SK-N-MC (cell line): ENCODE data around the gene PPT2.

Experiments
- DNase-seq: peaks from one replicate; pipeline ENCODE4 v3.0.0-alpha.2; 2011; ENCODE audit warnings: low read depth, low spot score
- H3K27ac ChIP-seq: fragments of 200-600 bp; sonication (generic); 2 replicates; pipeline ENCODE4 v1.5.1; 2016; ENCODE audit warnings: mixed run types
- H3K36me3 ChIP-seq: fragments of 200-600 bp; sonication (generic); 2 replicates; pipeline ENCODE4 v1.6.1; 2017; ENCODE audit warnings: antibody characterized with exemption, low read length, mixed read lengths; ENCODE audit not compliant: insufficient read depth
- H3K4me3 ChIP-seq: fragments of 200-600 bp; sonication (generic); 2 replicates; pipeline ENCODE4 v1.5.1; 2016
- H3K9ac ChIP-seq: fragments of 200-600 bp; sonication (generic); 2 replicates; pipeline ENCODE4 v1.8.0; 2017; ENCODE audit warnings: mixed run types, mixed read lengths; ENCODE audit not compliant: insufficient read length
- H3K9me3 ChIP-seq: fragments of 200-600 bp; sonication (generic); 2 replicates; pipeline ENCODE4 v1.6.1; 2017; ENCODE audit warnings: low read depth, mild to moderate bottlenecking, antibody characterized with exemption, low read length, moderate library complexity, mixed read lengths
- EZH2 ChIP-seq: fragments of 200-600 bp; sonication (generic); IDR thresholded peaks from one replicate; pipeline ENCODE4 v1.6.1; 2017; ENCODE audit warnings: antibody characterized with exemption
- FOXP2 ChIP-seq: optimal IDR thresholded peaks from 2 replicates; pipeline ENCODE3; 2011; ENCODE audit warnings: mild to moderate bottlenecking, moderate library complexity; ENCODE audit not compliant: insufficient read depth; ENCODE audit errors: extremely low read length, control extremely low read depth
- POLR2AphosphoS5 ChIP-seq: IDR thresholded peaks from 2 replicates; pipeline ENCODE4 v1.6.1; 2012; ENCODE audit warnings: mild to moderate bottlenecking, low read depth, low read length, borderline replicate concordance

Gene PPT2

DNA sequence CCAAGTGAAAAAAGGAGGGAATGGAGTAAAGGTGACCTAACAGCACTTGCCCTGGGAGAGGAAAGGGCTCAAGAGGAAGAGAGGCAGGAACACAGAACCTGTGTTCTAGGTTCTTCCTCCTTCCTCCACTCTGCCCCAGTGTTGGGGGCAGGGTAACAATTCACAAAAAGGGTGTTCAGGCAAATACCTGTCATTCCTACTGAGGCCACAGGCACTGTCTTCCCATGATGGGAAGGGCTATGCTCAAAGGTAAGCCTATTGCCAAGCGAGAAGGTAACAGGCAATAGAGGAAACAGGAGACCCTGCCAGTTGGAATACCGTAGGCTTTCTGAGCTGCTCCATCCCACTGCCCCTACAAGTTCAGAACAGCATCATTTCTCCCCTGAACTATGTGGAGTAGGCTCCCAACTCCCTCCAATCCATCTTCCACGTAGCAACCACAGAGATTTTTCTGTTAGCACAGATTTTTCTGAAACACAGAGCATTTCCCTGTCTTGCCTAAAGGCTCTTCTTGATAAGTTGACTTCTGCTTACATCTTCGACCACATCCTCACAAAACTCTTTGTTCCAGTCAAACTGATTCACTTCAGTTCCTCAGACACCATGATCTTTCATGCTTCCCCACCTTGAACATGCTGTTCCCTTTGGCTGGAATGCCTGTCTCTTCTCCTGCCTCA is 19.2 kb downstream of the PPT2 start:
- Histone ChIP-seq H3K9me3 (no peaks in the 10 kb centered on the region), H3K36me3 (peaks cover 32% of the 10 kb centered on the region), H3K4me3 (no peak overlapping the region), H3K27ac (no peak overlapping the region), H3K9ac (no peak overlapping the region)
- TF ChIP-seq FOXP2 (no peak), EZH2 (no peak), POLR2AphosphoS5 (no peak)
- DNase-seq = no peak

DNA sequence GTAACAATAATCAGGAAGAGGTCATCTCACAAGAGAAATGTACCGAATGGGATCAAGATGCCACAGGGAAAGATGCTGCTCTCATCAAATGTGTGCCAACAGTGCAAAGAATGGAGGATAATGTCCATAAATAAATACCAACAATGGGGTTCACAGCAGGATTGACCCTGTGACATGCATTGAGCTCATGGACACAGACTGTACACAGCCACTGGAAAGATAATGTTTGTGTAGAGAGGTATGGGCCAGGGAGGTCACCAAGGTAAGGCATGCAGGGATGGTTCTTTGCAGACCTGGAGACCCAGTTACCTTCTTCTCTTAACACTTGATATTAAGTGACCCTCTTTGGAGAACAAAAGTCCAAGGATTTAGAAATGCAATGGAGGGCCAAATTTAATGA is 20.5 kb downstream of the PPT2 start:
- Histone ChIP-seq H3K27ac (no peak overlapping the region), H3K4me3 (peak overlapping the region; percentile 89), H3K9ac (no peak overlapping the region), H3K9me3 (no peaks in the 10 kb centered on the region), H3K36me3 (peaks cover 22% of the 10 kb centered on the region)
- TF ChIP-seq EZH2 (no peak), POLR2AphosphoS5 (no peak), FOXP2 (no peak)
- DNase-seq = no peak

DNA sequence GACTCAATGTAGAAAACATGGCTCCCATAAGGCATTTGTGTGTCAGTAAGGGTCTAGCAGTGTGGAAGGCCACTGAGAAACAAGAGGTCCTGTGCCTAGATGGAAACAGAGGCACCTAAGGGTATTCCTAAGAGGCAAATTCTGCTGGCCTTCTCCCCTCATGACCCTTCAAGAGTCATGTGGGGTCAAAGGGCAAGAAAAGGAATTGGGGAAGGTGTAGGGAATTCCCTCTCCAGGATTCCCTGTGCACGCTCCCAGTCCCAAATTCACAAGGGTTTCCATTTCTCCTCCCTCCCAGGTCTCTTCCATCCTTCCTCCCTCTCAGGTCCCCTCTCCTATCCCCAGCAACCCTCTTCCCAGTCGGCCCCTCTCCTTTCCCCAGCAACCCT is 21.4 kb downstream of the PPT2 start:
- H3K36me3 ChIP-seq = peaks cover 15% of the 10 kb centered on the region; the same call in 1 of the 2 replicates
- H3K9me3 ChIP-seq = no peaks in the 10 kb centered on the region
- no peak for TF ChIP-seq POLR2AphosphoS5
- TF ChIP-seq FOXP2 = no peak
- no peak for TF ChIP-seq EZH2
- H3K9ac ChIP-seq = peak overlapping the region; percentile 95
- DNase-seq = no peak
- no peak overlapping the region for H3K27ac ChIP-seq
- peak overlapping the region; percentile 89 for H3K4me3 ChIP-seq

DNA sequence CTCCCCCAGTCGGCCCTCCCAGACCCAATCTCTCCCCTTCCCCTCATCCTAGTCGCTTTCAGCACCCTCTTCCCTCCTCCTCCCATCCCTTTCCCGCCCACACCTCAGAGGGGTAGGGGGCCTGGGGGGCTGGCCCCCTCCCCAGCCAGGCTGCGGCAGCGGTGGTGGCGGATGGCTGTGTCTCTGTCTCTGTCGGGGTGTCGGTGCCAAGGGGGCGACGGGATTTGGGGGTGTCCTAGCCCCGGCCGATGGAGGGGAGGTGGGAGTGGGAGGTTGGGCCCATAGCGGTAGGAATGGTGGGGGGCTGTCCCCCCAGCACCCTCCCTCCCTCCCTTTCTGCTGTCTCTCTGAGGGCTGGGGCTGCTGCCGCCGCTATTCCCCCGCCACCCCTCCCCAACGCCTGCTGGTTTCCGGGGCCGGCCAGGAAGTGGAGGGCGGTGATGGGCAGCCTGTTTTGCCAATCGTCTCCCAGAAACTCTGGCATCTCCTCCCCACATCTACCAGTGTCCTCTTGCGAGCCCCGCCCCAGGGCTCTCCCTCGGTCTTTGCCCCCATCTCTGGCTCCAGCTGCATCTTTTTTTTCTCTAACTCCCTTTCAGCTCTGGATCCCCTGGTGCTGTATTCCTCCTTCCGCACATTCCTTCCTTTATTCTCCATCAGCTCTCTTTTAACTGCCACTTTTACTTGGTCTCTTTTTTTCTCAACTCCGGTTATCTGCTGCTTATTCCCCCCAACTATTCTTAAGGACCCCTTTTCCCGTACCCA is 22.0 kb downstream of the PPT2 start, which contains the start of gene AGPAT1:
TSS of gene AGPAT1 (minus strand) at position 374 of the 765 bp plus-strand sequence. CDS start 4,588 bp downstream, outside the sequence.
- H3K27ac ChIP-seq = peak within 1 kb of the TSS; percentile 99
- peak within 1 kb of the TSS; percentile 95 for H3K9ac ChIP-seq
- DNase-seq = no peak
- H3K36me3 ChIP-seq = peaks cover 12% of the 10 kb centered on the region; the same call in 1 of the 2 replicates
- TF ChIP-seq POLR2AphosphoS5 = peak; percentile 86
- no peak for TF ChIP-seq EZH2
- TF ChIP-seq FOXP2 = no peak
- no peaks in the 10 kb centered on the region for H3K9me3 ChIP-seq
- H3K4me3 ChIP-seq = peak within 1 kb of the TSS; percentile 89

DNA sequence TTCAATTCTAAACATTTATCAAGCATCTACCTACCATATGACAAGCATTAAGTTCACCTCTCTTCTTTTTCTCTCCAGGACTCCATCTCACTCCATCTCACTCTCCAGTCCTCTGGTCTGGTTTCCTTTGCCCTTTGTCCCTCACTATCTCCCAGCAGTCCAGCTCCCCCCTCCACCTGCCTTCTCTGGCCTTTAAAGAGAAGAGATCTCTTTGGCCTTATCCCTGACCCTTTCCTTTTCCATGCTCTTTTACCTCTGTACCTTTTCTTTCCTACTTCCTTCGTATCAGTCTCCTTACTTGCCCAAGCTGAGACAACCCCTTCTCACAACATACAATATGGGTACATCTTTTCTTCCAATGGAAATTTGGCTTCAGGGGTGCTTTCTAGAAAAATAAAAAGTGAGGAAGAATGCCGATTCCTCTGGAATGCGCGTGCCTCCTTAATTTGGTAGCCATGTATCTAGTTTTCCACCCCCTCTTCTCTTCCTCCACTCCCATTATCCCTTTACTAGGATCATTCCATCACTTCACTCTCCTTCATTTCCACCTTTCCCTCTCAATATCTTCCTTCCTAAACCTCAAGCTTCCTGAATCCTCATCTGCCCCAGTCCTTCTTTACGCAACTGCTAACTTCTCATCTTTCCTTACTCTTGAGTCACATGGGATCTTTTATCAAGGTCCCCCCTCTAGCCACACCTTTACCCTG is 22.7 kb downstream of the PPT2 start:
- Histone ChIP-seq H3K4me3 (peak overlapping the region; percentile 89), H3K9ac (peak overlapping the region; percentile 92), H3K9me3 (no peaks in the 10 kb centered on the region), H3K36me3 (peaks cover 10% of the 10 kb centered on the region; the same call in 1 of the 2 replicates), H3K27ac (peak overlapping the region; percentile 99)
- TF ChIP-seq EZH2 (no peak), POLR2AphosphoS5 (no peak), FOXP2 (no peak)
- DNase-seq = no peak

DNA sequence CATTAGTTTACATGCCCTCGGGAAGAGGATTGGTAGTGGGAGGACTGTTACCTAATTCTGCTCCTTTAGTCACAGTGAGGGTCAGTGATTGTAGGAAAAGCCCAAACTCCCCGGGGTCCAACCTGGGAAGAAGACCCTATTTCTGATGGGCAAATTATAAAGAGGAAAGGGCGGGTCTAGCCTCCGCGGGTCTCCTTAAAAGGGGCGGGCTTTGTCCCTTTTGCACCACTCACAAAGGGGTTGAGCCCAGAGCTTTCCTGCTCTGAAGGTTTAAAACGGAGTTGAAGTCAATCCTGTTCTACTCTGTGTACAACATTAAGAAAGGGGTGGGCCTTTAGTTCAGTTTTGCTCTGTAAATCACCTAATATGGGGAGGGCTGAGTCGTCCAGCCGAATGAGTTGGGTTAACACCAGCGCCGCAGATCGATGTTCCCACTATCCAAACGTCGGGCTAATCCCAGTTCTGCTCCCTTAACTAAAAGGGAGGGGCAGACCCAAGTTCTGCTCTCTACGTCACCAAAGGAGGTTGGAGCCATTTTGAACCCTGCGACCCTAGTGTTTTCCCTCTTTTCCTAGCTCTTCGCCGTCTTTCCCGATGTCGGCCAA is 23.3 kb downstream of the PPT2 start:
- no peak for DNase-seq
- peak; percentile 69 for TF ChIP-seq POLR2AphosphoS5
- peak; percentile 43 for TF ChIP-seq FOXP2
- no peak for TF ChIP-seq EZH2

DNA sequence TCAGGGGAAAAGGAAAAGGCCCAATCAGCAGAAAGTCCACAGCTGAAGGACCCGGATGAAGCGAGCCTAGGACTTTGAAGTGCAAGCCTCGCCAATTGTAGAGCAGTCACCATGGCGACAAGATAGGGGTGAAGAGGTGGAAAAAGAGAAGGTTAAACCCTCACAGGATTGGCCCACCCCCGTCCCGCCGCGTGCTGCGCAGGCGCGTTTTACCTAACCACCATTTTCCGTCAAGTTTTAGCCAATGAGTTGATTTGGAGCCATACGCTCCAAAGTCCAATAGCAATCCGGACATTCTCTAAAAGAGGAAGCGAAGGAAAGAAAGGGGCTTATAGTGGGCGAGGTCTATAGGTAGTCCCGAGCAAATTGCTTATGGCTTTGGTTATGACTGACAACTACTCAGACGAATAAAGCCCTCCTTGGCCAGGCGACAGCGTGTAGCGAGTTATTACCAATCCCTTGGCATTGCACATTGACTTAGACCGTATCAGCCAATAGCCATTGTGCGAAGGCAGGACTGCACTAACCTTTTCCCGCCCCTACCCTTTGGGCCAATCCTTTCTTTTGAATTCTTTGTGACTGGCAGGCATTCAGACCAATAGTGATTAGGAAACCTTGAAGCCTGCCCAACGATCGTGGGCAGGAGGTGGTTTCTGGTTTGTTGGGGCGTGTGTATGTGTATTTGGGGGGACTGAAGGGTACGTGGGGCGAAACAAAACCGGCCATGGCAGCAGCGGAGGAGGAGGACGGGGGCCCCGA is 24.0 kb downstream of the PPT2 start, which contains the start of gene RNF5:
TSS of gene RNF5 (plus strand) at position 618 of the 759 bp plus-strand sequence. CDS start at position 725, 107 bp downstream.
- Histone ChIP-seq H3K36me3 (peaks cover 17% of the 10 kb centered on the region; the same call in 1 of the 2 replicates), H3K27ac (peak within 1 kb of the TSS; percentile 99), H3K9me3 (no peaks in the 10 kb centered on the region), H3K9ac (peak within 1 kb of the TSS; percentile 93), H3K4me3 (peak within 1 kb of the TSS; percentile 89)
- no peak; the same call in 1 of the 2 replicates for TF ChIP-seq POLR2AphosphoS5
- TF ChIP-seq EZH2 = no peak
- no peak for TF ChIP-seq FOXP2
- peak; percentile 100 for DNase-seq

More for the DNA sequence above, 23.3 kb downstream of the PPT2 start:
- peak overlapping the region; percentile 89 for H3K4me3 ChIP-seq
- H3K9ac ChIP-seq = peak overlapping the region; percentile 92
- H3K9me3 ChIP-seq = no peaks in the 10 kb centered on the region
- peak overlapping the region; percentile 99 for H3K27ac ChIP-seq
- H3K36me3 ChIP-seq = peaks cover 11% of the 10 kb centered on the region; the same call in 1 of the 2 replicates
